Measurements from ENCODE around the gene ZNF574.

ZNF574 gene

DNA sequence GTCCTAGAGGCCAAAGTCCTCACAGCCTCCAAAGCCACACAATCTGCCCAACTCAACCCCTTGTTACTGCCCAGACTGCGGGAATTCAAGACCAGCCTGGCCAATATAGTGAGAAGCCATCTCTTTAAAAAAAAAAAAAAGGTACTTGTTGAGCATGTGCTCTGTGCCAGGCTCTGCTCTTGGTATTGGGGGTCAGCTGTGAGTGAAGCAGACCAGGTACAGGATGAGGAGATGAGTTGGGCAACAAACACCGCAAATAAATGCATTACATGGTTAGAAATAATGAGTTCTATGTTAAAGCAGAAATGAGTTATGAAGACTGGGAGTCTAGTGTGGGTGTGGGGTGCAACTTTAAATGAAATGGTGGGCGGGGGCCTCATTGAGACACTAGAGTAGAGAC lies 15.8 kb upstream of the ZNF574 start:
- no peak for DNase-seq

- DNase-seq, result no peak
Observed at GRCh38 chr19:42062381-42062780, 13.6 kb upstream of the ZNF574 start.

DNA sequence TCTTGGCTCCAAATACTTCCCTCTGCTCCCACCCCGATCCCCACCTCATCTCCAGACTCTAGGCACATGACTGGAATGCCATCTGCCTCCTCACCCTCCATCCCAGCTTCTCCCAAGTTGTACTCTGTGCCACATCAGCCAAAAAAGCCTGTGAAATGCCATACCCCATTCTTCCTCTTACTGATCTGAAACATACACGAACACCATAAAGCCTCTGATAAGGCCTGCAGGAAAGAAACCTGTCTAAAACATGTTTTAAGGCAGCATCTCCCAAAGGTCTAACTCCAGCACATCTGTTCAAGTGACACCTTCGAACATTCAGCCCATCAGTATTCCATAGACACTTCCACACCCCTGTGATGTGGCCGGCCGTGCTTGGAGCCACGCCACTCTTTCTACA lies 11.5 kb upstream of the ZNF574 start:
- DNase-seq, result no peak

DNA sequence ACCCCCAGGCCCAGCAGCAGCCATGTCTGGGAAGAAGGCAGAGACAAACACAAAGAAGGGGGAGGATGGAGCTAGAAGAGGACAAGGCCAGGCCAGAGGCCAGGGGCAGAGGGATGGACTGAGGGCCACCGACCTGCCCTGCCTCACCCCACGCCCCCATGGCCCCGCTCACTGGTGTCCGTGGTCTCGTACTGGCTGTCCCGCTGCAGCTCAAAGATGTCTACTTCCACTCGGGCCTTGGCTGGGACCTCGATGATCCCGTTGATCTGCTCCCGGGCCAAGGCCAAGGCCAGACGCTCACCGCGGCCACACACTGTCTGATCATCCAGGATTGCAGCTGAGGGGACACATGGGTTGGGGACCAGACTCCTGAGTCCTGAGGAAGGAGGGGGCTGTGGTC lies 10.9 kb upstream of the ZNF574 start:
- no peak for DNase-seq

- no peak for DNase-seq
Observed at GRCh38 chr19:42065511-42065910, 10.5 kb upstream of the ZNF574 start.

GRCh38 chr19:42066075-42066754 lies 9.8 kb upstream of the ZNF574 start:
- peak; percentile 9 for DNase-seq

DNA sequence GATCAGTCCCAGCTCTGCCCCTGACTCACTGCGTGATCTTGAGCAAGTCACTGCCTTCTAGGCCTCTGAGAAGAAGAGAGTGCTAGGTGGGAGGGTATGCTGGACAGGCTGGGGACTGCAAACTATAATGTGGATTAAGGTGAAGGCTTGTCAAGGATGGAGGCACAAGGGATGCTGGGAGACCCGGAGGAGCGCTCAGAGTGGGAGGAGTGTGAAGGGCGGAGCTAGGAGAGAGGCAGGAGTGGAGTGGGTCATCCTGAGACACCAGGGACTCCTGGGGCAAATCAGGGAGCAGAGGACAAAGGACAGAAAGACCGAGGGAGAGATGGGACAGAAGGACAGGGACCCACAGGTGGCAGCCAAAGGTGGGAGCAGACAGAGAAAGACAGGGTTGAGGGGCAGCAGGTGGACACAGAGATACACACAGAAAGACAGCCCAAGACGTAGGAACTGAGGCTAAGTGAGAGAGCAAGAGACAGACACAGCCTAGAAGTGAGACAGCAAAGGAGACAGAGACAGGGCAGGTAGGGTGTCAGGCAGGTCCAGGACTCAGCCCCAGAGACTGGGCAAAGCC lies 8.6 kb upstream of the ZNF574 start:
- no peak for DNase-seq

DNA sequence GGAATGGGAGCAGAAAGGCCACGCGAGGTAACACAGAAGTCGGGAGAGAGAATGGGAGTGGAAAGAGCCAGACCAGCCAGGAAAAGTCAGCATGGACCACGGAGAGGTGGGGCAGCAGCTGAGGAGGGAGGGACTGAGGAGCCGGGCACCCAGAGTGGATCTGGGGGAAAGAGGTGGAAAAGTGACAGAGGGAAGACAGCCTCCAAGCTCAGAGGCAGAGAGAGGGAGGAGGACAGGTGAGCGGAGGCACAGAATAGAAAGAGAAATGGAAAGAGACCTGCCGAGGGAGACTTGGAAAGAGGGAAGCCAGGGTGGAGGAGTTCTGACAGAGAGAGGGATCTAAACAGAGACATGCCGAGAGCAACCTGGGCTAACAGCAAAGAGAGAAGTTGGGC lies 7.6 kb upstream of the ZNF574 start:
- no peak for DNase-seq

DNA sequence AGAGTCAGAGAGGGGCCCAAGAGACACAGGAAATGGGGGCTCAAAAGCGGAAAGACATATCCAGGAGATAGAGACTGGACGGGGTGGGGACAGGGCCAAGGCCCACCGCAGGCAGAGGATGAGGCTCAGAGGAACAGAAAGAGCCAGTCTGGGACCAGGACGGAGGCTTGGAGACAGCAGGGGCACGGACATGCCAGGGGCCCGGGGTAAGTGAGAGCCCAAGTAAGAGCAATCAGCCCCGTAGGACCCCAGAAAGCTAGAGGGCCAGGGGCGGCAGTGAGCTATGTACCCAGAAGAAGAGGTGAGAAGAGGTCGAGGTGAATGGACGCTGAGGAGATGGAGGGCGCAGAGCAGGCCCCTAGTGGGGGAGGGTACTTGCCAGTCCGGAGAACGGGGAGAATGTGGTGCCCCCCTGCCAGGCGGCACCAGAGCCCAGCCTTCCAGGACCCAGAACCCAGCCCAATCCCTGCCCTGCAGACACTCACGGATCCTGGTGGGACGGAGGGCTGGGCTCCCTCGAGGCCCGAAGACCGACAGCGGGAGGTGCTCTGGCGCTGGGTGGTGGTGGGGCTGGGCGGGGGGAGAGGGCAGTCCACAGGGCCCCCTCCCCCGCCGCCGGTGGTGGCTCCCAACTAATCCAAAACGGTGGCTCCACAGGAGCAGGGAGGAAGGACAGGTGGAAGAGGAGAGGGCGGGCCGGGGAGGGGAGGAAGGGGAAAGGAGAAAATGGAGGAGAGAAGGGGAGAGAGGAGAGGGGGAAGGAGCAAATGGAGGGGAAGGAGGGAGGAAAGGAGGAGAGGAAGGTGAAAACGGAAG lies 7.0 kb upstream of the ZNF574 start:
- DNase-seq, result no peak

GRCh38 chr19:42069619-42070351 lies 6.2 kb upstream of the ZNF574 start, which contains the start of gene GRIK5:
TSS of gene GRIK5 (minus strand) at chr19:42070206. CDS start at chr19:42065770, 4,436 bp downstream.
- DNase-seq, result no peak

DNA sequence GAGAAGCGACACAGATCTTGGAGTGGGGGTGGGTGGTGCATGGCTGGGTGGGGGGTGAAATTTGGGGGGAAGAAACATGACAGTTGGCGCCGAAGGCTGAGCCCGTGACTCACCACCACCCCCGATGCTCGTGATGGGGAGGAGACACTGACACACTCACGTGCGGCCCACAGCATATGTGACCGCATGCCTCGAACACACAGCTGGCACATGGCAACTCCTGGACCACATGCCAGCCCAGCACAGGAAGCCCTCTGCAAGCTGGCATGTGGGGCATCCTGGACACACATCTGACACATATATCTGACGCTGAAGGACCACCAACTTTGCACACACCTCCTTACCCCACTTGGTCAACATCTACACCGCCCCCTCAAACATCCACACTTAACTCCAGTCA lies 4.7 kb upstream of the ZNF574 start:
- DNase-seq, result no peak

GRCh38 chr19:42074513-42075363 lies 1.2 kb upstream of the ZNF574 start:
- no peak for DNase-seq

GRCh38 chr19:42075364-42075615 lies 676 bp upstream of the ZNF574 start:
- no peak for DNase-seq

DNA sequence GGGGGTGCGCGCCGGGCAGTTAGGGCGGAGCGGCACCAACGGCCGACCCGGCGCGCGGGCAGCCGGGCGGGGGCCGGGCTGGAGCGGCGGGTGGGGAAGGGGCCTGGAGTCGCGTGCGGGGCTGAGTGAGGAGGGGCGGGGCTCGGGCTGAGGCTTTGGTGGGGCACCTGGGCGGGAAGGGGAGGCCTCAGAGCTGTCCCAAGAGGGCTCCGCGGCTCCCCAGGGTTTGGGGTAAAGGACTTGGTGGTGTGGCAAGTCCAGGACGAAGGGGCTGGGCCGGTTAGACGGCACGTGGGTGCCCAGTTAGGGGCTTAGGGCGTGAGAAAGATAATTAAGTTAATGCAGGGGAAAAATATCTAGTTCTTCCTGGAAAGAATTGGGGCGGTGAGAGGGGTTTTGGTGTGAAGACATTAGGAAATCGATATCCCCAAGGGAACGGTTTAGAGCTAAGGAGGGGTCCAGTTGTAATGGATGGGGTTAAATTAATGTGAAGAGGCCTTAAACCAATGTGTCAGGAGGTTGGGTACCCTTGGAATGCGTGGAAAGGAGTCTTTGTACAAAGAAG lies 496 bp downstream of the ZNF574 start:
- DNase-seq, result no peak

- no peak for DNase-seq
Observed at GRCh38 chr19:42078058-42078457, 2.1 kb downstream of the ZNF574 start.

- no peak for DNase-seq
Observed at GRCh38 chr19:42078538-42079275, 2.7 kb downstream of the ZNF574 start.

DNA sequence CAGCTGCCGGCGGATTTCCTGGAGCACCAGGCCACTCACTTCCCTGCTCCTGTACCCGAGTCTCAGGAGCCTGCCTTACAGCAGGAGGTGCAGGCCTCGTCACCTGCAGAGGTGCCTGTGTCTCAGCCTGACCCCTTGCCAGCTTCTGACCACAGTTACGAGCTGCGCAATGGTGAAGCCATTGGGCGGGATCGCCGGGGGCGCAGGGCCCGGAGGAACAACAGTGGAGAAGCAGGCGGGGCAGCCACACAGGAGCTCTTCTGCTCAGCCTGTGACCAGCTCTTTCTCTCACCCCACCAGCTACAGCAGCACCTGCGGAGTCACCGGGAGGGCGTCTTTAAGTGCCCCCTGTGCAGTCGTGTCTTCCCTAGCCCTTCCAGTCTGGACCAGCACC lies 3.3 kb downstream of the ZNF574 start:
- no peak for DNase-seq

GRCh38 chr19:42079886-42080763 lies 4.2 kb downstream of the ZNF574 start:
- DNase-seq, result no peak

DNA sequence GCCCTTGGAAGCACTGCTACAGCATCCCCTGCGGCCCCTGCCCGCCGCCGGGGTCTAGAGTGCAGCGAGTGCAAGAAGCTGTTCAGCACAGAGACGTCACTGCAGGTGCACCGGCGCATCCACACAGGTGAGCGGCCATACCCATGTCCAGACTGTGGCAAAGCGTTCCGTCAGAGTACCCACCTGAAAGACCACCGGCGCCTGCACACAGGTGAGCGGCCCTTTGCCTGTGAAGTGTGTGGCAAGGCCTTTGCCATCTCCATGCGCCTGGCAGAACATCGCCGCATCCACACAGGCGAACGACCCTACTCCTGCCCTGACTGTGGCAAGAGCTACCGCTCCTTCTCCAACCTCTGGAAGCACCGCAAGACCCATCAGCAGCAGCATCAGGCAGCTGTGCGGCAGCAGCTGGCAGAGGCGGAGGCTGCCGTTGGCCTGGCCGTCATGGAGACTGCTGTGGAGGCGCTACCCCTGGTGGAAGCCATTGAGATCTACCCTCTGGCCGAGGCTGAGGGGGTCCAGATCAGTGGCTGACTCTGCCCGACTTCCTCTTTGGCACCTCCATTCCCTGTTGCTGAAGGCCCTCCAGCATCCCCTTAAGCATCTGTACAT lies 4.9 kb downstream of the ZNF574 start:
- DNase-seq, result no peak

GRCh38 chr19:42081584-42082203 lies 5.7 kb downstream of the ZNF574 start:
- peak; percentile 1 for DNase-seq

All from midbrain (tissue), 1 donor.